ENCODE results near the gene KCTD12.

KCTD12 gene

GRCh38 chr13:76884186-76884906 is 1.9 kb downstream of the KCTD12 start:
- no peak for ATAC-seq (ENCODE audit: low read depth)
- no peak for DNase-seq (ENCODE audit: low spot score)
- Histone ChIP-seq H3K27me3 (ENCODE audit: insufficient read depth, poor library complexity, severe bottlenecking) (no peaks in the 10 kb centered on the region), H3K4me1 (ENCODE audit: insufficient read depth, poor library complexity, severe bottlenecking) (peaks cover 57% of the 10 kb centered on the region), H3K9me3 (ENCODE audit: severe bottlenecking) (no peaks in the 10 kb centered on the region), H3K27ac (ENCODE audit: poor library complexity, severe bottlenecking) (peak overlapping the region; percentile 94), H3K36me3 (ENCODE audit: low read depth) (peaks cover 4% of the 10 kb centered on the region; the same call in 1 of the 2 replicates), H3K4me3 (ENCODE audit: severe bottlenecking) (peak overlapping the region; percentile 53)
- no peak for TF ChIP-seq CTCF (IDR thresholded peaks at IDR 0.05; ENCODE audit: poor library complexity, severe bottlenecking)

- H3K4me3 ChIP-seq (ENCODE audit: severe bottlenecking): peak overlapping the region; percentile 53
- ATAC-seq (ENCODE audit: low read depth): no peak
Observed at GRCh38 chr13:76883236-76883635, 3.0 kb downstream of the KCTD12 start.

GRCh38 chr13:76882431-76882830 is 3.8 kb downstream of the KCTD12 start:
- no peak overlapping the region for H3K4me3 ChIP-seq (ENCODE audit: severe bottlenecking)
- H3K4me1 ChIP-seq (ENCODE audit: insufficient read depth, poor library complexity, severe bottlenecking): peaks cover 43% of the 10 kb centered on the region
- H3K27me3 ChIP-seq (ENCODE audit: insufficient read depth, poor library complexity, severe bottlenecking): no peaks in the 10 kb centered on the region
- no peak for TF ChIP-seq CTCF (IDR thresholded peaks at IDR 0.05; ENCODE audit: poor library complexity, severe bottlenecking)
- H3K9me3 ChIP-seq (ENCODE audit: severe bottlenecking): no peaks in the 10 kb centered on the region
- peaks cover 4% of the 10 kb centered on the region; the same call in 1 of the 2 replicates for H3K36me3 ChIP-seq (ENCODE audit: low read depth)
- ATAC-seq (ENCODE audit: low read depth) (no peak), DNase-seq (ENCODE audit: low spot score) (no peak)
- no peak overlapping the region for H3K27ac ChIP-seq (ENCODE audit: poor library complexity, severe bottlenecking)

More at GRCh38 chr13:76883236-76883635, 3.0 kb downstream of the KCTD12 start:
- peaks cover 51% of the 10 kb centered on the region for H3K4me1 ChIP-seq (ENCODE audit: insufficient read depth, poor library complexity, severe bottlenecking)
- no peak overlapping the region for H3K27ac ChIP-seq (ENCODE audit: poor library complexity, severe bottlenecking)
- peaks cover 4% of the 10 kb centered on the region; the same call in 1 of the 2 replicates for H3K36me3 ChIP-seq (ENCODE audit: low read depth)
- no peak for DNase-seq (ENCODE audit: low spot score)
- H3K27me3 ChIP-seq (ENCODE audit: insufficient read depth, poor library complexity, severe bottlenecking): no peaks in the 10 kb centered on the region
- TF ChIP-seq CTCF (IDR thresholded peaks at IDR 0.05; ENCODE audit: poor library complexity, severe bottlenecking): no peak
- H3K9me3 ChIP-seq (ENCODE audit: severe bottlenecking): no peaks in the 10 kb centered on the region

GRCh38 chr13:76879883-76880270 is 6.3 kb downstream of the KCTD12 start:
- no peak for TF ChIP-seq CTCF (IDR thresholded peaks at IDR 0.05; ENCODE audit: poor library complexity, severe bottlenecking)
- no peak for ATAC-seq (ENCODE audit: low read depth)
- Histone ChIP-seq H3K4me1 (ENCODE audit: insufficient read depth, poor library complexity, severe bottlenecking) (peaks cover 37% of the 10 kb centered on the region), H3K4me3 (ENCODE audit: severe bottlenecking) (no peak overlapping the region), H3K27me3 (ENCODE audit: insufficient read depth, poor library complexity, severe bottlenecking) (no peaks in the 10 kb centered on the region), H3K36me3 (ENCODE audit: low read depth) (peaks cover 4% of the 10 kb centered on the region; the same call in 1 of the 2 replicates), H3K9me3 (ENCODE audit: severe bottlenecking) (no peaks in the 10 kb centered on the region), H3K27ac (ENCODE audit: poor library complexity, severe bottlenecking) (peak overlapping the region; percentile 78)
- DNase-seq (ENCODE audit: low spot score): no peak
